Measurements from ENCODE around the gene ADAMTSL3.
"Not testable (repeated sequence)": the region's sequence is repeated elsewhere in the genome, so short reads cannot be mapped to it uniquely, and the experiment has no call there.

ADAMTSL3 gene

DNA sequence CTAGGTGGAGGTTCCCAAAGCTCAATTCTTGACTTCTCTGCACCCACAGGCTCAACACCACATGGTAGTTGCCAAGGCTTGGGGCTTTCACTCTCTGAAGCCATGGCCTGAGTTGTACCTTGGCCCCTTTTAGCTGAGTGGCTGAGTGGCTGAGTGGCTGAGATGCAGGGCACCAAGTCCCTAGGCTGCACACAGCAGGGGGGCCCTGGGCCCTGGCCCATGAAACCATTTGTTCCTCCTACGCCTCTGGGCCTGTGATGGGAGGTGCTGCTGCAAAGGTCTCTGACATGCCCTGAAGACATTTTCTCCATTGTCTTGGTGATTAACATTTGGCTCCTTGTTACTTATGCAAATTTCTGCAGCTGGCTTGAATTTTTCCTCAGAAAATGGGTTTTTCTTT, 103.4 kb downstream of the ADAMTSL3 start:
- not testable (repeated sequence) for DNase-seq

DNA sequence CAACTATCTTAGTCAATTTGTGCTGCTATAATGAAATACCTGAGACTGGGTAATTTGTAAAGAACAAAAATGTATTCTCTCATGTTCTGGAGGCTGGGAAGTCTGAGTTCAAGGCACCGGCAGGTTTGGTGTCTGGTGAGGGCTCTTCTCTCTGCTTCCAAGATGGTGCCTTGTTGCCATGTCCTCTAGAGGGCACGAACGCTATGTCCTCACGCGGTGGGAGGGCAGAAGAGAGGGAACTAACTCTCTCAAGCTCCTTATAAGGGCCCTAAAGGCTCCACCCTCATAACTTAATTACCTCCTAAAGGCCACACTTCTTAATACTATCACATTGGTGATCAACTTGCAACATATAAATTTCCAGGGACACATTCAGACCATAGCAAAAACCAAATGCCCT, 108.4 kb downstream of the ADAMTSL3 start:
- no peak for DNase-seq

DNA sequence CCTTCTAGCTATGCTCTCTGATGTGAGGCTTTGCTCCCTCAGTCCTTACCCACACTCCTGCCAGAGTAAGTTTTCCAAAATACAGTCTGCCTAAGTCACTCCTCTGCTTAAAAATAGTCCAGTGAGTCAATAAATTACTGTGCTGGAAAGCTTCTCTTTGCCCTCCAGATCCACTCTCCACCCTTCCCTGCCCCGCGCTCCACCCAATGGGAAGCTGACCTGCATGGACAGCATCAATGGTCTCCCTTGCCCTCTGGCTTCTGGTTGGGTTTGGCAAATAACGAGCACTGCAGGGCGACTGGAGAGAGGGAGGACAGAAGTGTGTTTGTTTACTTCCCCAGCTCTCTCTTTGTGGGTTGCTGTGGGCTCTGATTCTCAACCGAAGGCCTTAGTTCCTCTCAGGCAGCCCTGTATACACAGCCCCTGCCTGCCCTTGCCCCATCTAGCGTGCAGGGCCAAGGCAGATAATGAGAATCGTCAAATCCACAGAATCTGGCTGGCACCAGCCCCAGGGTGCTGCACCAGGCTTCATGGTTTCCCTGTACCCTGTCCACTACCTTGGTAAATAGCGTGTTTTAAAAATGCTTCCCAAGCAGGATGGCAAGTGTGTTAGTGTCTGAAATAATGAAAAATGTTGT, 110.4 kb downstream of the ADAMTSL3 start:
- no peak for DNase-seq

DNA sequence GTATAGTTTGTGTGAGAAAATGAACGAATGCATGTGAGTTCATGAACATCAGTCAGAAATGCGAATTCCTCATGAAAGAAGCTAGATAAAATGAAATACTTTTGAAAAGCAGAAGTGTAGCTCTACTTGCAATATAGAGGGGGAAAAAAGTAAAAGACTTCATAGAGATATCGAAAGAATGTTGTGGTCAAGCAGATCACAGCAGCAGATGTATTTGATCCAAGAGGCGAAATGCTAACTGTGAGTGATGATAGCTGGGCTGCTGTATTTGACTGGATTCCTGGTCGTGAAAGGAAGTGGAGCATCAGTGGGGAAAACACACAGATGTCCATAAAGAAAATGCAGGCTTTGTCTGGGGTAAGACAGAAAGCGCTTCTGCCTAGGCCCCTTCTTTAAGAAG, 112.4 kb downstream of the ADAMTSL3 start:
- no peak for DNase-seq

DNA sequence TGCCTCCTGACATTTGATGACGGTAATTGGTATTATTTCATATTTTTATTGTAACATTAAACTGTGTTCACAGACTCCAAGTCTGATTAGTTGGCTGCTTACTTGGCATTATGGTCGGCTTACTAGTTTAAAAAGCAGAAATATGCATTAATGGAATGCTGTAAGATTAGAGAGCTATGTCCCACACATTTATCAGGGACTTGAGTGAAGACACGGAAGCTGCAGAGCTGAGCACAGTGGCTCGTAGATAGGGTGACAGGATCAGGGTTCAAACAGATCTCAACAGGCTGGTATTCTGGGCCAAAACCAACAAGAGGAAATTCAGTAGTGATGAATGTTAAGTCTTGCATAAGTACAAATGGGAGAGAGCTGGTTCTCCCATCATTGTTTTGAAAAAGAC, 113.8 kb downstream of the ADAMTSL3 start:
- no peak for DNase-seq

DNA sequence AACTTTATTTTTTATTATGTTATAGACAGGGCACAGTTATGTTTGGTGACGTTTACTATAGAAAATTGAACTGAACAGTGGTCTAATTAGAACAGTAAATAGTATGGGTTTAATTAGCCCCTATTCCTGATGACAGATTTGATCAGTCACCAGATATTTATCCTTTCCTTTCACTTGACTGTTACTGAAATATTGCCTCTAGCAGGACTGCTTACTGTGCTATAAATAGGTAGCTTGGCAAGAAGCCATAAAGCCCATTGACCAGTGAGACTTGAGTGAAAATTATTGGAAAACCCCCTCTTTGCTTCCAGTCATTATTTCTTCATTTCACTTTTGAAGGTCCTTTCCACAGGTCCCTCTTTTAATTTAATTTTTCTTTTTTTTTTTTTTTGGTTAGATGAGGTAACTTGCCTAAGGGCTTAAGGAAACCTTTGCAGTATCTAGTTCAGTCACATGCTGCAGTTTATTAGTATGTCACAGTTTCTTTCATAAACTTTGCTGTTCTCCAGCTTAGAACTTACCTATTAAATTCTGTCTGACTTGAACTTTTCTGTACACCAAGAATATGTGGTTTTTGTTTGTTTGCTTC, 115.6 kb downstream of the ADAMTSL3 start:
- peak in 2 of 3 experiments; percentile 23 to 84 for DNase-seq

DNA sequence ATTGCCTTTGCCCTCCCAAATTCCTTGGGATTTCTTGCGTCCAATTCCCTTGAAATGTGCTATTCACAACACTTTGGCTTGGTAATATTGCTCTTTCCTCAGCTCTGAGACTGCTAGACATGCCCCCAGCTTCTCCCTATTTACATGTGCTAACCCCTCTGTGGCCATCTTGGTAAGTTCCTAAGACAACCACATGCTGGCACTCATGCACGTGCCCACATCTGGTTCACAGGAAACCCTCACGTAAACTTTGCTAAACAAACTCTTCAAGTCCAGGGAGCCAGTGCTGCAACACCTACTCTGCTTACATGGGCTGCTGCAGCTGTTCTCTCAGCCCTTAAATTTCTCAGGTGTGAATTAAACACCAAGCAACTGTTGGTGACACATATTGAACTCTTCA, 121.8 kb downstream of the ADAMTSL3 start:
- no peak for DNase-seq

DNA sequence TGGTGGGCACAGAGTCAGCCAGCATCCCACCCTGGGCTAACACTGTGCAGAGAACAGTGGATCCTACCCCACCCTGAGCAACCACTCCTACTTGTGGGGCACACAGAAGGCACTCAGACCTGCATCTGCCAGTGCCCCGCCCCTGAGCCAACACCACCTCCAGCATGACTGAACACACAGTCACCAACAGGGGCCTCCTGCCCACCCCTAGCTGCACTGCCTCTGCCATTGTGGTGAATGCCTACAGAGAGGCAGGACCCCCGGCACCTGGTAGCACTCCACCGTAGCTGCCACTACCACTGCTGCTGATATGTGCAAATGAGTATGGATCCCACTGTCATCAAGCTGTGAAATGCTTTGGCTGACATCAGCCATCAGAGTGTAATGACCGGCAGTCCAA, 123.1 kb downstream of the ADAMTSL3 start:
- DNase-seq = no peak

DNA sequence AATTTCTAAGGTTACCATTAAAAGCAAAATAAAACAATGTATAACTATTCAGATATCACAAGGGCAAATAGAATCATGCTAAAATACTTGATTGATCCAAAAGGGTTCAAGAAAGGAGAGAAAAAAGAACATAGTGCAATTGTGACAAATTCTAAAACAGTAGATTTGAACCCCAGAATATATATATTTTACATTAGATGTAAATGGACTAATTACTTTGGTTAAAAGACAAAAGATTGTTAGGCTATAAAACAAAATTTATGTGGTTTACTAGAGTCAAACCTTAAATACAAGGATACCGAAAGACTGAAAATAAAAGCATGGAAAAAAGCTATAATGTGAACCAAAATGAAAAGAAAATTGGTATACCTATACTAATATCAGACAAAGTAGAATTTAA, 129.3 kb downstream of the ADAMTSL3 start:
- no peak for DNase-seq

DNA sequence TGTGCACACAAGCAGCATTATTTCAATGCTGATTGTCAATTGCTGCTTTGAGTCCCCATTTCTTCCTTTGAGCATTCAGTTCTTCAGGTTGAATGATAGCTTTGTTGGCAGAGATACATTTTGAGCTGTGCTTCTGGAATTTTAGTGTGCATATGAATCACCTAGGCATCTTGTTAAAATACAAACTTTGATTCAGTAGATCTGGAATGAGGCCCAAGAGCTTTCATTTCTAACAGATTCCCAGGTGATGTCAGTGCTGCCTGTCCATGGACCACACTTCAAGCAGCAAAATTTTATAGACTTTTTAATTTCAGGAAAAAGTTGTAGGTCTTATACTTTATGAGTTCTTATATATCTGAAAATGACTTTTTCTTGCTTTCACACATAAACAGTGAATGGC, 131.1 kb downstream of the ADAMTSL3 start:
- no peak for DNase-seq

DNA sequence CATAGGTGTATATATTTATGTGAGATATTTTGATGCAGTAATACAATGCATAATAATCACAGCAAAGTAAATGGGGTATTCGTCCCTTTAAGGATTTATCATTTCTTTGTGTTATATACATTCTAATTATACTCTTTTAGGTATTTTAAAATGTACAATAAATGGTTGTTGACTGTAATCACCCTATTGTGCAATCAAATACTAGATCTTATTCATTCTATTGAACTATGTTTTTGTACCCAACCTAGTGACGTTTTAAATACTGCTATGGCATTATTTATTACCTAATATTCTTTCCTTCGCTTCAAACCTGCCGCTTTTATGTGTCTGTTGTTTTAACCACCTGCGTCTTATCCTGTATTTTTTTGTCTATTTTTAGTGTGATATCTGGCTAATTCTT, 132.4 kb downstream of the ADAMTSL3 start:
- DNase-seq = no peak

DNA sequence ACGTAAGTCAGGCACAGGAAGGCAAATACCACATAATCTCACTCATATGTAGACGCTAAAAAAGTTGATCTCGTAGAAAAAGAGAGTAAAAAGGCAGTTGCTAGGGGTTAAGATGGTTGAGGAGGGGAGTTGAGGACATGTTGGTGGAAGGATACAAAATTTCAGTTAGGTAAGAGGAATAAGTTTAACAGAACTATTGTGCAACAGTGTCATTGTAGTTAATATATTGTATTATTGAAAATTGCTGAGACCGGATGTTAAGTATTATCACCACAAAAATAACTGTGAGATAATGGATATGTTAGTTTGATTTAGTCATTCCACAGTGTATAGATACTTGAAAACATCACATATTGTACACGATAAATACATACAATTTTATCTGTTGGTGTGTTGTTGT, 139.1 kb downstream of the ADAMTSL3 start:
- DNase-seq = no peak

DNA sequence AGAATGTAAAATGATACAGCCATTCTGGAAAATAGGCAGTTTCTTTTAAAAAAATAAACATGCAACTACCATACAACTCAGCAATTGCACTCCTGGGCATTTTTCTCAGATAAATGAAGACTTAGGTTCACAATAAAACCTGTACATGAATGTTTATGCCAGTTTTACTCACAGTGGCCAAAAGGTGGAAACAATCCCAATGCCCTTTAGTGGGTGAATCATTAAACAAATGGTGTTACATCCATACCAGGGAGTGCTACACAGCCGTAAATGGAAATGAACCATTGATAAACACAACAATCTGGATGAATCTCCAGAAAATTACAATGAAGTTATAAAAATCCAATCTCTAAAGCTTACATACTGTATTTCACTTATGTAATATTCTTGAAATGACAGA, 140.3 kb downstream of the ADAMTSL3 start:
- DNase-seq = no peak

DNA sequence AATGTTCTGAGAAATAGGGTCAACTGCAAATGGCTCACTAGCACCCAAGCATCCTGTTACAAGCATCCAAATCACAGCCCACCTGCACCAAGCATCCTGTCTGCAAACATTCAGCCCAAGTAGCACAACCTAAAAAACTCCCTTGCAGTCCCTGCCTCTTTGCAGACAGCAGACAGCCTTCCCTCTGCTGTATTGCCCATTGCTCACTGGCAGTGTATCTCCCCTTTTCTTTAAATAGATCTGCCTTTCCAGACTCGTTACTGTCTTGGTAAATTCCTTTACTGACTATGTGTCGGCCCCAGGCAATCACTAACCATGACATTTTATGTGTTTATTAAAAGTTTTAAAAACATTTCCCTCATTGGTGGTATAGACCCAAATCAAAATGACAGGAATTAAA, 155.4 kb downstream of the ADAMTSL3 start:
- DNase-seq = no peak

DNA sequence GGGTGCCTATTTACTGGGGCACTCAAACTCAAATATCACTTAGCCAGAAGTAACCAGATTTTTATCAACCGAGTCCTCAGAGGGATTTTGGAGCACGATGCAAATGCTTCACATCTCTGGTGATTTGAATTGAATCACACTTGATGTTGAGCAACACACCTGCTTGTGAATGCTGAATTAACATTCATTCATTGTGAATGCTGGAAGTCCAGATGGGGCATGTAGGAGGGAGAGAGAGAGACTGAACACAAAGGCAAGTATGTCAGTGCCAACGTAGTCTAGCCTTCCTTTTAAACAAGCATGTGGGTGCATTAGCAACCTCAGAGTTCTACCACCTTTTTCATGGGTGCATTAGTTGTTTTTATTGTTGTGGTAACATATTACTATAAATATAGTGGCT, 156.2 kb downstream of the ADAMTSL3 start:
- no peak for DNase-seq

DNA sequence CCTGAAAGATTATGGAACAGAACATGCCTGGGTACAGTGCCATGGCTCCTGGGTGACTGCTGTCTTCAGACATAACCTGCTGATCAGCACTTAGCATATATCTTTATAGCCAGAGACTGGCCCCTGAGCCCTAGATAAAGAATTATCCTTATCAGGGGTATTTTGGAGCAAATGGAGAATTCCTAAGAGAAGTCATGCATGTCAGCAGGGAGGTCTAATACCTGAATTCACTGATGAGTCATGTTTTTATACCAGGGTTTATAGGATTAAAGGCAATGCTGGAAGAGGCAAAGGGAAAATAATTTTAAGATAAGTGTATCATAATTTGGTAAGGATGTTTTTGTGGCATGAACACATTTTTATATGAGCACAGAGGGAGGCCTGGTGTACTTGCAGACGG, 159.8 kb downstream of the ADAMTSL3 start:
- DNase-seq = no peak

DNA sequence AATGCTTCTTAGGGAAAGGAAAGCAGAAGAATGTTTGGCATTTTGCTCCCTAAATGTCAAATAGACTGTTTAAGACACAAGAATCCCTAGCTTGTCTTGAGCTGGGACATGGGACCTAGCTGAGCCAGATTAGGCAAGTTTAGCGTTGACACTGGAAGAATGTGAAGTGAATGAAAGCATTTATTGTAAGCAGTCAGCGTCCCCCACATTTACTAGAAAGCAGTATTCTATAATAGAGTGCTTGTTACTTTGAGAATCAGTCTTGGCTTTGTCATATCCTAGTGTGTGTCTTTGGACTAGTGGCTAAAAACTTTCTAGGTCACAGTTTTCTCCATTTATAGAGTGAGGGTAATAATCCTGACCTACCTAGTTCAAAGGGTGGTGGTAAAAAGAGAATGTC, 161.6 kb downstream of the ADAMTSL3 start:
- DNase-seq = no peak

DNA sequence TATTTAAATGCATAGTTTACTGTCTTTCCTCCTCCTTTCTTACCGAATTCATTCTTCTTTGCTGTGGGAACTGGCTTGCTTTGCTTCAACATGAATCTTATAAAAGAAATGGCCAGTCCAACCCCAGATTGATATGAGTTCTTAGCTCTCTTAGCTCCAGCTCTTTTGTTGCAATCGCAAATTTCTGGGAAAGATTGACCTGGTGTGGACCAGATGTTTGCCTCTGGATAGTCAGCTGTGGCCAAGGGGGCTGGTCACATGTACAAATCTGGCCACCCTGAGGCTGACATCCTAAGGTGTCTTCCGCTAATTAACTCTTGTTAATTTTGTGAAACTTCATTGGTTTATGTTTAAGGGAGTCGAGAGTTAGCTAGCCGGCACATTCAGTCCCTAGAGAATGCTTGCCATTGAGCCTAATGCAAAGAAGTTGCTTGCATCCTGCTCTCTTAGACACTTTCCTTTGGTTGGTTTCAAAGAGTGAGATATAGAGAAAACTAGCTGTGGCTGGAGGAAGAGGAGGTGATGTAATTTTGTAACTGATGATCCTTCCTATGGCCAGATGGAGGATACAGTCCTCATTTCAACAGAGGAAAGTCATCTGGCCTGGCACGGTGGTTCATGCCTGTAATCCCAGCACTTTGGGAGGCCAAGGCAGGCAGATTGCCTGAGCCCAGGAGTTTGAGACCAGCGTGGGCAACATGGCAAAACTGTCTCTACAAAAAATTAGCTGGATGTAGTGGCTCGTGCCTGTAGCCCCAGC, 162.4 kb downstream of the ADAMTSL3 start:
- no peak for DNase-seq

DNA sequence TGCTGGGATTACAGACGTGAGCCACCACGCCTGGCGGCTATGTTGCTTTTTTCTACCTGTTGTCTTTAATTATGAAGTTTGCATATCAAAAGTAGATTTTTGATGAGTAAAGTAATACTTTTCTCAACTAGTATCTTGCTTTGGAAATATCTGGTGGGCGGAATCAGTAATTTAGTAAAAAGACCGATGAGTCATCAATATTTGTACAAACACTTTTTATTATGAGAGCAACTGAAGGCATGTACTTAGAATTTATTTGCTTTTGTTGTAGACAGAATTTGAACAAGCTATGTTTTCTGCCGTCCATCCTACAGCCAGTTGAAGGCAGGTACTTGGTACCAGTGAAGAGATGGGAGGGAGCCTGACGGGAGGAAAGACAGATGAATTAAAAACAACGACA, 164.7 kb downstream of the ADAMTSL3 start:
- DNase-seq = no peak

DNA sequence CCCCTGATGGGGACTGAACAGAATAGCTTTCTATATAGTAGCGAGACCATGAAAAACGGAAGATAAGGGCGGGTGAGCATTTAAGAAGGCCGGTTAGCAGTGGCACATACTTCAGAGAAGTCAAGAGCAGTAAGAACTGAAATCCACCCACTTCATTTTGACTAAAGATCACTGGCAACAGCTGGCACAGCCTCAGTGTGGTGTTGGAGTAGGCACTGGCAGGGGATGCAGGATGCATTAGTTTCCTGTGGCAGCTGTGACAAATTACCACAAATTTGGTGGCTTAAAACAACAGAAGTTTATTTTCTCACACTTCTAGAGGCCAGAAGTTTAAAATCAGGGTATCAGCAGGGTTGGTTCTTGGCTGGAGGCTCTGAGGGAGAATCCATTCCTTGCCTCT, 176.5 kb downstream of the ADAMTSL3 start:
- DNase-seq = no peak

DNA sequence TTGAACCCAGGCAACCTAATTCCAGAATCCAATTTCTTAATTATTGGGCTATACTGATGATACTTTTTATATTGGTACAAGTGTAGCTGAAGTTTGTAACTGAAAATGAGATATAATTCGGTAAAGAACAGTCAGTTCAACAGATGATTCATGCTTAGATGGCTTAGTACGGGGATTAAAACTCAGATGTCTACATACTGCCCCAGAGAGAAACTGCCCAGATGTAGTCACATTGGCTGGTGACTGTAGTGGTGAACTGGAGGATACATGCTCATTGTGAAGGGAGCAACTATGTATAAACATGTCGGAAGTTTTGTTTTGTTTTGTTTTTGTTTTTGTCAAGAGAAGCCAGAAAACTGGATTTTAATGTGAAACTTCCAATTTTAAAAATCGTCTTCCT, 179.6 kb downstream of the ADAMTSL3 start:
- DNase-seq = no peak

DNA sequence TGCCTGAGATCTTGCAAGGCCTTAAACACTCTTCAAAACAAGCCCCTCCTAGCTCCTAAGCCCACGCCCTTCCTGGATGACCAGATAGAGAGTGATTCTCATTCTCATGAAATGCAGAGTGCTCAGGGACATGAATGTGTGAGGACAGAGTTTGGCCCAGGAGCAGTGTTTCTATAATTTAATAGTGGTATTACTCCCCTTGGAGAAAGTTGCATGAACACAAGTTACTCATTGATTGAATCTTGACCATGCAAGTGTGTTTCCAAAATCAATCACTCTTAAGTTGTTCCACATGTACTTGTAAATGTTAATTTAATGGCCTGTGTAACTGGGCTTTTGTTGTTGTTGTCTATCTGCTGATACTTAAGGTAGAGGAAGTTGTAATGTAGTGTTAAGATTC, 181.6 kb downstream of the ADAMTSL3 start:
- no peak for DNase-seq

DNA sequence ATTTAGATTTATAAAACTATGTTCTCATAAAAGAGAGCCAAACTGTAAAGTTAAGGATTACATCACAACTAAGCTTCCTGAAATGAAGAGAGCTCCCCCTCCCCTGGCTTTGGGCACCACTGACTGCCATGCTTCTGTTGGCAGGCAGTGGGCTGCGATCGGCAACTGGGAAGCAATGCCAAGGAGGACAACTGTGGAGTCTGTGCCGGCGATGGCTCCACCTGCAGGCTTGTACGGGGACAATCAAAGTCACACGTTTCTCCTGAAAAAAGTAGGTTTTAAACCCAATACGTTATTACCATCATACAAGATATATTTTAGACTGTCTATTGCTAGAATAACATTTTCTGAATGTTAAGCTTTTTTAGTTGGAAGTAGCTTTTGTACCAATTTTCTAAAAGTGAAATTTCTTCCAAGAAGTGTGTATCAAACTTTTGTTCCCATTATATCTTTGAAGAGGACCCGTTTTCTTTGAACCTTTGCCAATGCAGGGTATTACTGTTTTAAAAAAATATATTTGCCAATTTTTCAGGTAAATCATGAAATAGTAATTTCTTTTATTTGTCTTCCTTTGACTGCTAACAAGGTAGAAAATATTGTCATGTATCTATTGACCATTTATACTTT, 184.1 kb downstream of the ADAMTSL3 start:
- DNase-seq = peak in 1 of 3 experiments; percentile 44

DNA sequence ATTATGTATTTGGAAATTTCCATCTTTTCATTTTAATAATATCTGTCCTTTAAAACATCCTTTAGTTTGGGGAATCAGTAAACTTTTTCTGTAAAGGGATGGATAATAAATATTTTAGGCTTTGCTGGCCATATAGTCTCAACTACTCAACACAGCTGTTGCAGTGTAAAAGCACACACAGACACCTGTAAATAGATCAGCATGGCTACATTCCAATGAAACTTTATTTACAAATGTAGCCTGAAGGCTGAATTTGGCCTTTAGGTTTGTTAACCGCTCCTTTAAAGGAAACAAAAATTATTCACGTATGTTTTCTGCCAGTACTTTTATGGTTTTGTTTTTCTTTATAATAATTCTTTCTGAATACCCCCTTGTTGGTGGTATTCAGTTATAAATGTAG, 184.8 kb downstream of the ADAMTSL3 start:
- no peak for DNase-seq

Measured in NCI-H1417 (cell line).